Peyer's patch (tissue), 4 donors: Measurements from ENCODE around the gene ACER3.

Experiments used
- POLR2A ChIP-seq, 2 donors: fragments of 450-650 bp; IDR thresholded peaks; one replicate each; pipeline ENCODE4 v1.5.1; 2017; ENCODE audit warnings: antibody characterized with exemption in 2 of 2, mild to moderate bottlenecking in 2 of 2, moderate library complexity in 2 of 2
- TF ChIP-seq, protein P1 (sequence below), 6 experiments: fragments of 450-650 bp in 4 of 6; fragments of 200-600 bp in 2 of 6; sonication (generic) in 1 of 6; IDR thresholded peaks; one replicate each; pipeline ENCODE4 v1.5.1; 2017 to 2019; ENCODE audit warnings: antibody characterized with exemption in 6 of 6, mild to moderate bottlenecking in 3 of 6, moderate library complexity in 1 of 6

DNA sequence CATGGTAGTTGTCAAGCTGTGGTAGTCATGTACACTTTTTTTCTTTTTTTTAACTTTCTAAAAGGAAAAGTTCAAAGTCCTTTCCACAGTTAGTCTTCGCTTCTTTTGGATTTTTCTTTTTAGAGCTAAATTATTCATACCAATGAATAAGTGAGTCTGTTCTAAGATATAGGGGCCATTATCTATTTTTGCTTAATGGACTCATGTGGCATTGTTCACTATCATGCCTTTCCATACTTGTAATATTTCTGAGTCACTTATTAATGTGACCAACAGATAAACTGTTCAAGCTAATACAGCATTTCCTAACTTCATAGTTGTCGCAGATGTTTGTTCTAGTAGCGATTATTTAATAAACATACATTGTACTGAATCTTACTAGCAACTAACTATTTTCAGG, 165.5 kb downstream of the ACER3 start:
- no peak for TF ChIP-seq POLR2A (IDR thresholded peaks at IDR 0.05)
- TF ChIP-seq, protein P1, sequence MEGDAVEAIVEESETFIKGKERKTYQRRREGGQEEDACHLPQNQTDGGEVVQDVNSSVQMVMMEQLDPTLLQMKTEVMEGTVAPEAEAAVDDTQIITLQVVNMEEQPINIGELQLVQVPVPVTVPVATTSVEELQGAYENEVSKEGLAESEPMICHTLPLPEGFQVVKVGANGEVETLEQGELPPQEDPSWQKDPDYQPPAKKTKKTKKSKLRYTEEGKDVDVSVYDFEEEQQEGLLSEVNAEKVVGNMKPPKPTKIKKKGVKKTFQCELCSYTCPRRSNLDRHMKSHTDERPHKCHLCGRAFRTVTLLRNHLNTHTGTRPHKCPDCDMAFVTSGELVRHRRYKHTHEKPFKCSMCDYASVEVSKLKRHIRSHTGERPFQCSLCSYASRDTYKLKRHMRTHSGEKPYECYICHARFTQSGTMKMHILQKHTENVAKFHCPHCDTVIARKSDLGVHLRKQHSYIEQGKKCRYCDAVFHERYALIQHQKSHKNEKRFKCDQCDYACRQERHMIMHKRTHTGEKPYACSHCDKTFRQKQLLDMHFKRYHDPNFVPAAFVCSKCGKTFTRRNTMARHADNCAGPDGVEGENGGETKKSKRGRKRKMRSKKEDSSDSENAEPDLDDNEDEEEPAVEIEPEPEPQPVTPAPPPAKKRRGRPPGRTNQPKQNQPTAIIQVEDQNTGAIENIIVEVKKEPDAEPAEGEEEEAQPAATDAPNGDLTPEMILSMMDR (IDR thresholded peaks at IDR 0.05) = no peak
